Activated CD4-positive, alpha-beta T cell treated with anti-CD3 and anti-CD28 coated beads for 48 hours (primary cell): ENCODE measurements around the gene ADCYAP1R1.

Source experiments
- DNase-seq: peaks from one replicate; pipeline ENCODE4 v3.0.0-alpha.2; 2020

Gene ADCYAP1R1

GRCh38 chr7:31069860-31070555 lies 17.9 kb downstream of the ADCYAP1R1 start:
- no peak for DNase-seq

GRCh38 chr7:31070991-31071644 lies 19.0 kb downstream of the ADCYAP1R1 start:
- no peak for DNase-seq

GRCh38 chr7:31071645-31072029 lies 19.5 kb downstream of the ADCYAP1R1 start:
- DNase-seq, result no peak

GRCh38 chr7:31073326-31074119 lies 21.4 kb downstream of the ADCYAP1R1 start:
- DNase-seq, result no peak

- peak; percentile 17 for DNase-seq
These were observed 21.9 kb downstream of the ADCYAP1R1 start for GRCh38 chr7:31074120-31074383.

GRCh38 chr7:31074403-31075085 lies 22.4 kb downstream of the ADCYAP1R1 start:
- no peak for DNase-seq

- no peak for DNase-seq
These were observed 22.9 kb downstream of the ADCYAP1R1 start for GRCh38 chr7:31075086-31075405.

GRCh38 chr7:31076051-31076450 lies 23.9 kb downstream of the ADCYAP1R1 start:
- no peak for DNase-seq

- DNase-seq, result no peak
These were observed 24.7 kb downstream of the ADCYAP1R1 start for GRCh38 chr7:31076641-31077310.

GRCh38 chr7:31077484-31078362 lies 25.6 kb downstream of the ADCYAP1R1 start:
- no peak for DNase-seq

GRCh38 chr7:31078363-31078990 lies 26.4 kb downstream of the ADCYAP1R1 start:
- no peak for DNase-seq

GRCh38 chr7:31079126-31079823 lies 27.2 kb downstream of the ADCYAP1R1 start:
- no peak for DNase-seq

GRCh38 chr7:31079824-31080511 lies 27.9 kb downstream of the ADCYAP1R1 start:
- no peak for DNase-seq

GRCh38 chr7:31080763-31081162 lies 28.7 kb downstream of the ADCYAP1R1 start:
- no peak for DNase-seq

- no peak for DNase-seq
These were observed 29.9 kb downstream of the ADCYAP1R1 start for GRCh38 chr7:31082017-31082416.

- no peak for DNase-seq
These were observed 30.3 kb downstream of the ADCYAP1R1 start for GRCh38 chr7:31082447-31082846.

GRCh38 chr7:31083210-31083786 lies 31.2 kb downstream of the ADCYAP1R1 start:
- DNase-seq, result no peak

- DNase-seq, result no peak
These were observed 32.1 kb downstream of the ADCYAP1R1 start for GRCh38 chr7:31084226-31084625.

GRCh38 chr7:31087351-31087750 lies 35.2 kb downstream of the ADCYAP1R1 start:
- DNase-seq, result no peak

- no peak for DNase-seq
These were observed 39.9 kb downstream of the ADCYAP1R1 start for GRCh38 chr7:31091924-31092434.
